HG03139 (cell line): ENCODE results near the gene PHKA1.
"Not testable (repeated sequence)": the region's sequence is repeated elsewhere in the genome, so short reads cannot be mapped to it uniquely, and the experiment has no call there.

Experiments
- ATAC-seq: cut with Tn5 transposase; IDR thresholded peaks from one replicate; pipeline ENCODE4 v1.9.1; 2021; ENCODE audit not compliant: unreplicated experiment

The PHKA1 gene

DNA sequence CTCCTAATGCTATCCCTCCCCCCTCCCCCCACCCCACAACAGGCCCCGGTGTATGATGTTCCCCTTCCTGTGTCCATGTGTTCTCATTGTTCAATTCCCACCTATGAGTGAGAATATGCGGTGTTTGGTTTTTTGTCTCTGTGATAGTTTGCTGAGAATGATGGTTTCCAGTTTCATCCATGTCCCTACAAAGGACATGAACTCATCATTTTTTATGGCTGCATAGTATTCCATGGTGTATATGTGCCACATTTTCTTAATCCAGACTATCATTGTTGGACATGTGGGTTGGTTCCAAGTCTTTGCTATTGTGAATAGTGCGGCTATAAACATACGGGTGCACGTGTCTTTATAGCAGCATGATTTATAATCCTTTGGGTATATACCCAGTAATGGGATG, 44.6 kb downstream of the PHKA1 start:
- not testable (repeated sequence) for ATAC-seq

DNA sequence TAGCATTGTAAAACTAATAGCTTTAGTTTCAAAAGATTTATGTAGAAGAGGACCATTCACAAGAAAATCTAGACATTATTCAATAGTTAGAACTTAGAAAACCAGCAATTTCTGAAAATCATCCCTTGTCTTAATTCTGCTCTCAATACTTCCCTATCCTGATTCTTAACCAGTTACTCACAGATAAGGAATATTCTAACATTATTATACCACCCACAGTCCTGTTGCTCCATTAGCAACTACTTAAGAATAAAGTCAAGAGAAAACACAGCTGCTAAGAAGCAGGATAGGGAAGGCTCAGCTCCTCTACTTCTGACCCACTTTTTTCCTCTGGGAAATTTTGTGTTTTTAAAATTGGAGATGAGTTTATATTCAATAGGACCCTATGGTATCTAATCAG, 47.7 kb downstream of the PHKA1 start:
- ATAC-seq: no peak

DNA sequence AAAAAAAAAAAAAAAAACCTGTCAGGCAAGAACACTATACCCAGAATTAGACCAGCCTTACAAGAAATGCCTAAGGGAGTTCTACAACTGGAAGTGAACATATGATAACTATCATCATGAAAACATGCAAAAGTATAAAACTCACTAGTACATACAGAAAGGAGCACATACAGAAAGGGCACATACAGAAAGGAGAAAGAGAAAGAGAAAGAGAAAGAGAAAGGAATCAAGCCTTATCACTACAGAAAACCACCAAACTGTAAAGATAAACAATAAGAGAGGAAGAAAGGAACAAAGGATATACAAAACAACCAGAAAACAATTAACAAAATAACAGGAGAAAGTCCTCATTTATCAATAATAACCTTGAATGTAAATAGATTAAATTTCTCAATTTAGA, 50.4 kb downstream of the PHKA1 start:
- no peak for ATAC-seq

DNA sequence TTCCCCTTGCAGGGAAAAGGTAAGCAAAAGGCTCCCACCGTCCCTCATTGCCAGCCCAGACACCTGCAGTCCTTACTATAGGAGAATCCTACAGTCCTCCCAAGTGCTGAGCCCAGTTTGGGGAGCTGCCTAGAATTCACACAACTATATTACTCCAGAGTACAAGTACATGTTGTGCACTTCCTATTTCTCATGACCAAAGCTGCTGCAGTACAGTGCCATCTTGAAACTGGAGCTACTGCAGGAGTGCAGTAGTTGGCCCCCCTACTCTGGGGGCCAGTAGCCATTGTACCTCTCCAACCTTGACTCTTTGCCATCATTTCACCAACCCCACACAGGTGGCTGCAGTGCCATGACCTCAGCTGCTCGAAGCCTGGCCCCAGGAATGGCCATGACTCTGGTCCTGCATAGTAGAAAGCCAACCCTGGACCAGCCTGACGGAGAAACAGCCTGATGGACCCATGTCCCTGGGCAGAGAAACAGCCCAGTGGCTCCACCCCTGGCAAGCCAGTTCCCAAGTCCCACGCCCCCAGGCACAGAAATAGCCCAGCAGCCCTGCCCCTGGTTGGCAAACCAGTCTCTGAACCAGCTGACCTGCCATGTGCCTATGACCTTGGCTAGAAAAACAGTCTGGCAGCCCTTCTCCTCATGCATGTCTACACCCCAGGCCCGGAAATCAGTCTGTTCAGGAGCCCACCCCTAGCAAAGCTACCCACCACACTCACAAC, 51.9 kb downstream of the PHKA1 start:
- no peak for ATAC-seq

DNA sequence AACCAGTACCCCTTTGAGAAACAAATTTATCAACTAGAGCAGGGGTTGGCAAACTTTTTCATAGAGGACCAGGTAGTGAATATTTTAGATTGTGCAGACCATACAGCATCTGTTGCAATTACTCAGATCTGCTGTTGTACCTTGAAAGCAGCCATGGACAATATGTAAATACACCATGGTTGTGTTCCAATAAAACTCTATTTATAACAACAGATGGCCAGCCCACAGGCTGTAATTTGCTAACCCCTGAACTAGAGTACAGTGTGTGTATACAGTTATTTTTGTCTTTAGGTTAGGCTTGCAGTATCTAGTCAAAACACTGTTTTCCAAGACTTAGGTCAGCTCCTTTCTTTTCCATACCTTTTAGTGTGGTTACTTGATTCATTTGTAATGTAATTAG, 54.4 kb downstream of the PHKA1 start:
- ATAC-seq: no peak

DNA sequence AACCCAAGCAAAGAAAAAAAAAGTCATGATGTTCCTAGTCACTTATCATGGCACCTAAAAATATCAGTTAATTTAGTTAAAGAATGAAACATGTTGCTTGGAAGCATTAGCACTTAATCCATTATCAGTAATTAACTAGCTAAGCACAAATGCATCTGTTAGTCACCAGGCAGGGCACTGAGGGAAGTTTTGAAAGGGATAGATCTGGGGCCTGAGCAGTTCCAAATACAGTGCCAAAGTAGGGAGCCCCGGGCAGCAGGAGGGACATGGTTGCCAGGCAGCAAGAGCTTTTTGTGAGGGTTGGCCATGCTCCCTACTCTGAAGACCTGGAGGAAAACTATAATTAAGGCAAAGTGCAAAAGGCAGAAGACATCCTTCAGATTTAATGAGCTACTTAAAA, 62.0 kb downstream of the PHKA1 start:
- ATAC-seq: no peak

DNA sequence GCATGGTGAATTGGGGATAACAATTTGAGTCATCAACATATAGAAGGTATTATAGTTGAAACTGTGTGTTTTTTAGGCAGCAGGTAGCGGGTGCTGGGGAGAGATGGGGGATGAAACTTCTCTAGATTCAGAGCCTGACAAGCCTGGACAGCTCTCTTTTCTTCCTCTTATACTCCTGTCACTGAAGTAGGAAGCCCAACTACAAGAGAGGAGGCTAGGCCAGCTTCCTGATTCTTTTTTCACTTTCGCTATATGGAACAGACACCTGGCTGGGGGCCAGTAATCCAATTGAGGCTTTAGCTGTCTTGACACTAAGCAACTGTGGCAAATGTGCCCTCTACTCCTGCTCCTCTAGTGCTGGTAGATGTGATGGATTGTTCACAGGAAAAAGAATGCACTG, 69.2 kb downstream of the PHKA1 start:
- no peak for ATAC-seq

DNA sequence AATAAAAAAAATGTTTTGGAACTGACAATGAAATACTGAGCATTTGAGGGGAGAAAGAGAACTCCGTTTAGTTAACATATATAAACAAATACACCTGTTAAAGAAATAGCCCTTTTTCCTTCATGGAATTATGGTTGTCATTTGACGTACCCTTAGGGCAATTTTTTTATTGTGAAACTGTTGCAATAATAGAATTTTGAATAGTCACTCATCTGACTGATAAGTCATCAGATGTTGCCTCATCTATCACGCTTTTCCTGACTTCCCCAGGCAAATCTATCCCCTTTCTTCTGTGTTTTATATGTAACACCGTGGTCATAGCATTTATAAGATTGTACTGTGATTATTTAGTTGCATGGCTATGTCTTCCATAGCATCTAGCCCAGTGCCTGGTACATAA, 72.5 kb downstream of the PHKA1 start:
- no peak for ATAC-seq

DNA sequence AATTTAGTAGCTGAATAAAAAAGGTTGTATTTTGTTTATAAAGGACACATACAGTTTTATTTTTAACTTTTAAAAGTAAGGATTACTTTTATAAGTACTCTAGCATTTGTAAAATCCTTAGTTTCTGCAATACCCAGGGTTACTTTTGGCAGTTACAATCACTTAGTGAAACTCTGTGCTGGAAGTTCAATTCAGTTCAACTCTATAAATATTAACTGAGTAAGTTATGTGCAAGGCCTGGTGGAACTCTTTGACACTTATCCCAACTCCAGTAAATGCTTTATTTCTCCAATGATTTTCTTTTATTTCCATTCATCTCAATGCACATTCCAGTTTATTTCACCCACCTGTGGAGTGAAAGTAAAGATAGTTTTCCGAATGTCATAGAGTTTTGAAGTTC, 78.2 kb downstream of the PHKA1 start:
- ATAC-seq: no peak

DNA sequence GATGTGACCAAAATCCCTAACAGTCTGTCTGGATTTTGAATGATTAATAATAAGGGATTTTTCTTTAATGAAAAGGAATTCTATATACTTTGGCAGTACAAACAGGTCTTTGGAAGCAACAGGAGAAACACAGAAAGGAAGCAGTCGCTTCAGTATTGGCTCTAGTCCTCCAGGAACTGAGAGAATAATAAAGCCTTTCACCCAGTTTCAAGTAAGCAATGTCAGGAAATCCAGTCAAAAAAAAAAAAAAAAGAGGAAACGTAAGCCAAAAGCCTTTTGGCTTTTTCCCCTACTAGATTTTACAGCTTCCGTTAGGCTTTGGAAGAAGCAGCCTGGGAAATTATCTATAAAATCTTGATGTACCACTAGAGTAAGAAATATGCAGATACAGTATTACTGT, 79.8 kb downstream of the PHKA1 start:
- no peak for ATAC-seq

DNA sequence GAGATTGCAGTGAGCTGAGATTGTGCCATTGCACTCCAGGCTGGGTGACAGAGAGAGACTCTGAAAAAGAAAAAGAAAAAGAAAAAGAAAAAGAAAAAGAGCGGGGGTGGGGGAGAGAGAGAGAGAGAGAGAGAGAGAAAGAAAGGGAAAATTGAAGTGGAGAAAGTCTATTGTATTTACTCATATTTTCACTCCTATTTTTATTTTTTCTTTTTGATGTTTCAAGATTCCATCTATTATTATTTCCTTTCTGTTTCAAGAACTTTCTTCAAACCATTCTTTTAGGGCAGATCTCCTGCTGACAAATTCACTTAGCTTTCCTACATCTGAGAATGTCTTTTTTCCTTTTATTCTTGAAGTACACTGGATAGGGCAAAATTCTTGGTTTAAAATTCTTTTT, 83.9 kb downstream of the PHKA1 start:
- ATAC-seq: no peak

DNA sequence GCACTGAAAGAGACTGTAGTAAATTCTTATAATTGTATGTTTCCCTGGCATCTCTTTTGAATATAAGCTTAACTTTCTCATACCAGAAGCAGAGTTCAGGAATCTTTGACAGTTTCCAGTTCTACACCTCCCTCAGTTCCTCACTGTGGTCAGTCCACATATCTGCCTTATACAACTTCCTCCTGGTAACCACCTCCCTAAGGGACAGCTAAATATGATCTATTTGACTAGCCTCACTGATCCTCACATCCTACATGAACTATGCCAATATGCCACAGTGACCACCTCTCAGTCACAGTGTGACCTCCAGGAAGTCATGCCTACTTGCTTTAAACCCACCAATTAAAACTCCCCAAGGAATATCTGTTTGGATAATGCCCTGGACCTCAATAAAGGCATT, 89.9 kb downstream of the PHKA1 start:
- no peak for ATAC-seq

DNA sequence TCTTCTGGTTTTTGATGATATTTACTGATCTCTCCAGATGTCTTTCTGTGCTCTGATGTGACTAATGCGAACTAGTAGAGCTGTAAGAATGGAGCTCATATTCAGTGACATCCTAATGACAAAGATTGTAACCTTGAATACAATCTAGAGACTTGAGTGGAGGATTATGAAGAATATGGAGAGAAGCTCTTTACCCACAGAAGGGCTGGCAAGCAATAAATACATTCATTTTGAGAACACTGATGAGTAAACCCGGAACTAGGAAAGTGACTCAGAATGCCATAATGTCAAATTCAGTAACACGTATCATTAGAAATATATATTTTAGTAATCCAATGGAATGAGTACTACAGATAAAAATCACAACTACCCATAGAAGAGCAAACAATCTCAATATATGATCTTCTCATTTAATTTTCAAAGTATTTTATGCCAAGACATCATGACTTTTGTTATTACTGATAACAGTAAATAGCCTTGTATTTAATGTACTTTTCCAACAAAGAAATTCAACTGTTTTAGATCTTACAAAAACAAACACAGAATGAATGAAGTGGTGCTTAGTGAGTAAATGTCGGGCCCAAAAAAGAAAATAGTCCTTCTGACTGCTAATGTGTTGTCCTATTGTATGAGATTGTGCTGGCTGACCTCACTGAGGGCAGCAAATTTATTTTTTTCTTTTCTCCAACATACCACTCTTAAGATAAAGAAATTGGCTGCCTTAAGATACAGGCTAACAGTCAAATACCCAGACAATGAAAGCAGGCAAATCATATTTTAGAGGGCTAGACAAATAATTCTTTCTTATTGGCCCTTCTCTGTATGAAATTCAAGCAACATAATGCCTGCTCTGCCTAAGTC, 92.3 kb downstream of the PHKA1 start:
- ATAC-seq: peak; percentile 63

DNA sequence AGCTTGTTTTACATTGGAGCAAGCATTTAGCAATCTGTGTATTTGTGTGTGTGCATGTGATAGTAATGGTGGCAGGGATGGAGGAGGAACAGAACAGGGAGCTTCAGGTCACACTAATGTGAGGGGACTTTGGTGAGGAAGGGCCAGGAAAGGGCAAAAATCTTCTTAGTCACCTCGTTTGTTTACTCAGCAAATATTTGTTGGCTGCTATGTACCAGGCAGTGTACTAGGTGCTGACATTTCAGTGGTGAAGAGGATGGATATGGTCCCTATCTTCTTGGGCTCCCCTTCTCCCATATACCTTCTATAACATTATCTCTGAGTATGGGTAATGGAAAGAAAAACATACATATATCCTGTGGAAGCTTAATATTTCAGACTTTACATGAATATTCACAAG, 92.9 kb downstream of the PHKA1 start:
- peak; percentile 27 for ATAC-seq

DNA sequence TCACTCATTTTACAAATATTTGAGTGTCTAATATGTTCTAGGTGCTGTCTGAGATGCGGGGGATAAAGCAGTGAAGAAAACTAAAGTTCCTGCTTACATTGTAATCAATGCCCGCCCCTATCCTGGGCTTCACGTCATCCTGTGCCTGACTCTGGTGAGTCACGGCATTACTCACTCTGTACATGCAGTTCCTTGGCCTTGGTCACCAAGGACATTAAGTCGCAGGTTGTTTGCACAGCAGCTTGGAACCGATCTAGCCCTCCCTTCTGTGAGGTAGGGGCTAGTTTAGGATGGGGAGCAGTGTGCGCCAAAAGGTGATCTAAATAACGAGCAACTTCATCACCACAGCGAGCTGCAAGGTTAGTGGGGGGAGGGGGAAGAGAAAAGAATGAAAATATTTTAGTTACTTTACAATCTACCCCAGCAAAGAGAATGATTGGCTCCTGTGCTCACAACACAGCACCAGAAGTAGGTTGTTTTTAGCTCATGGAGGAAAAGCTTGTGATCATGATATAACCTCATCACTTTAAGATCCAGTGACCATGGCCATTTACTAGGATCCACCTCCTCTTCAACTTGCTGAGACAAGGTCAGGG, 93.5 kb downstream of the PHKA1 start:
- no peak for ATAC-seq

DNA sequence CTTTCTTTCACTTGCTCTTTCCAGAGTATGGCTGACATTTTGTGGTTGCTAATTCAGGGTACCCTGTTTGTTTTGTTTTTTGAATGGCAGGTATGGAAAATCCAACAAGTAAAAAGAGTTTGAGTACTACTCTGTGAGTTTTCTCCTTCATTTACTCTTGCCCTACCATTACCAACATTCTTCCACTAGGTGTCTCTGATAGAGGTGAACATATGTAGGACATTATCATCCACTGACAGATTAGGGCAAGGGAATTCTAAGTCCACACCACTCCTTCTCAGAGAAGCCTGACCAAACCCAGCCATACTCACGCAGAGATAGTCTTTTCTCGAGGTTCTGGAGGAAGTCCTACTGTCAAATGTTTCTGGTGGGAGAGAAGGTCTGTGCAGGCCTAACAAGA, 104.8 kb downstream of the PHKA1 start:
- ATAC-seq: no peak

DNA sequence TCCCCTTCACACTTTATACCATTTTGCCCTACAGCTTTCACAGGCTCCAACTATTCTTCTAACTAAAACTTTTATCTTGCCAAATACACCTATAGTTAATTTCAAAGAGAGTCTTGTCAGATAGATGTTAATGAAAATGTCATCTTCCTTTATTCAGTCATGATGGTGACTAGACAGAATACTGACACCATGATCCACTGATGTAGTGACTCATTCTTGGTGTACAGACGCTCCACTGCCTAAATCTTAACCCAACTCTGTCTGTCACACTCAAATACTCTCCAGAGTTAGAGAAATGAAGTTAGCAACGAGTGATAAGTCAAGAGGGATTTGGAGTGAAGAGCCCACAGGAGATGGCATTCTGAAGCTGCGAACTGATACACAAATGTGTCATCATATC, 109.4 kb downstream of the PHKA1 start:
- no peak for ATAC-seq

DNA sequence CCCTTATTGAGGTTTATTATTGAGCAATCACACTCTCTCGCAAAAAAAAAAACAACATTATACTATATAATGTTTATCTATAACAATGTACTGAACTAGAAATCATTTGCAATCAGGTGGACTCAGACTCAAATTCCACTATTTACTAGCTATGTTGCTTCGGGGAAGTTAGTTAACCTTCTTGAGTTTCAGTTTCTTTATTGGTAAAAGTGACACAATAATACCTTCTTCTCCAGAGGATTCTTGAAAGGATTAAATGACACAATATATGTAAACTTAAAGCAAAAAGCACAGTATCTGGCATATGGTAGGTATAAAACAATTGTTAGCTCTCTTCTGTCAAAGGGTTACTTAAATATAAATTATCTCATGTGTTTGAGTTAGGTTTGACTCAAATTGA, 110.0 kb downstream of the PHKA1 start:
- ATAC-seq: no peak

DNA sequence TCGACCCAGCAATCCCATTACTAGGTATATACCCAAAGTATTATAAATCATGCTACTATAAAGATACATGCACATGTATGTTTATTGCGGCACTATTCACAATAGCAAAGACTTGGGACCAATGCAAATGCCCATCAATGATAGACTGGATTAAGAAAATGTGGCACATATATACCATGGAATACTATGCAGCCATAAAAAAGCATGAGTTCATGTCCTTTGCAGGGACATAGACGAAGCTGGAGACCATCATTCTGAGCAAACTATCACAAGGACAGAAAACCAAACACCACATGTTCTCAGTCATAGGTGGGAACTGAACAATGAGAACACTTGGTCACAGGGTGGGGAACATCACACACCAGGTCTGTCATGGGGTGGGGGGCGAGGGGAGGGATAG, 123.1 kb downstream of the PHKA1 start:
- not testable (repeated sequence) for ATAC-seq

DNA sequence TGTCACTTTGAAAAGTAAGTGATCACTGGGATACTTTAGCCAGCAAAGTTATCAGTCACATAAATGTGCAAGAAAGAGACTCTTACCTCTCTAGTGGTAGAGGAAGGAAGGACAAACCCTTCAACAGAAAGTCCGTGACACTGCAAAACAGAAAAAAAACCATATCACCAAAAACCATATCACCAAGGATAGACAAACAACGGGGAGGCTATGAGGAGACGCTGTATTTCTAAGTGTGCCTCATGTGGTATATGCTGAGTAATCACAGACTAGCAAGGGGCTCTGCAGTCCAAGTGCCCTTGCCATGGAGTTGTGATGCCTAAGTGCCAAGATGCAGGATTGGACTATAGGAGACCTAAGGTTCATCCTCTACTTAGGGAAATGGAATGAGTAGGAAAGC, 129.9 kb downstream of the PHKA1 start:
- ATAC-seq: no peak

DNA sequence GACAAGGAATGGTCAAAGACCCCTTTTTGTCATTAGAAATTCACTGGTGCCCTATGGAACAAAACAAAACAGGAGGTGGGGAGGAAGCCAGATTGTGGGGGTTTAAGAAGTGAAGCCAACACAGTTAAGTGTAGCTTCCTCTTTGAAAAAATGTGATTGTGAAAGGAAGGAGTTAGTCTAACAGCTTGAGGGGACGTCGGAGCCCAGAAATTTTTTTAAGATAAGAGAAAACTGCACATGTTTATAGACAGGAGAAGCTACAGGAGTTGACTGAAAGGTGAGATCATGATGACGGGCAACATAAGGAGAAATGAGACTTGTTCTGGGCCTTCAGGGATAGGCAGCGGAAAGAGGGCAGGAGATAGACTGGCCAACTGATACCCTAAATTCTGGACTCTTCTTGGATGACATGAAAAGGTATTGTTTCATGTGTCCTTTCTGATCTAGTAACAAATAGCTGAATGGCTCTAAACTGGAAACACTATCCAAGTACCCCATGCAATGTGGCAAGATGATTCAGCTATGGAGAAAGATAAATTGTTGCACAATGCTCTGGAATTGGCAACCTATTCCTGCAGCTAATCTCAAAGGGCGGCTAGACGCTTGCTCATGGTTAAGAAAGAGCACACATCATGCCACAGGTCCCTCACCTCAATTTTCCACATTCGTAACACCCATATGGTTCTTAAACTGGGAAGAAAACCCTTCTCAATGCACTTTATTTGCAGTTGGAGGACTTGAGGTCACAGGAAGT, 137.8 kb downstream of the PHKA1 start:
- no peak for ATAC-seq

DNA sequence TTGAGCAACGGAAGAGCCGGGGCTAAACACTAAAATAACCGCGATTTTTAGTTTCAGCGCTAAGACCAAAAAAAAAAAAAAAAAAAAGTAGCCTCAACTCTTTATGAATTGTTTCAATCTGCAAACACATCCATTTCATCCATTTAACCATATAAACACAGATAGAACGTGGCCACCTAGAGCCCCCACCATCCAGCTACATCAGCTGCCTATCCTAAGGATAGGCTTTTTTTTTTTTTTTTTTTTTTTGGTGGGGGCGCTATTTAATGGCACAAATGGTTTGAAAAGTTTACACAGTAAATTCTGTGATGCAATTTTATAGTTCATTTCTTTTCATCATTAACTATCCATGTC, 141.0 kb downstream of the PHKA1 start:
- ATAC-seq: no peak
